Urinary bladder (tissue), 4 donors: ENCODE results near the gene PNRC1. TPM values are rescaled to one million over a fixed set of nuclear protein-coding genes. Genes with fewer than 3 reads are reported as not detected.

Experiments used
- DNase-seq: peaks from one replicate; pipeline ENCODE4 v3.0.0-alpha.2; 2015; ENCODE audit errors: extremely low spot score
- H3K27ac ChIP-seq: one replicate; pipeline ENCODE4 v1.5.1; 2013; ENCODE audit warnings: low read depth, mild to moderate bottlenecking, moderate library complexity
- H3K36me3 ChIP-seq: one replicate; pipeline ENCODE4 v1.6.1; 2013; ENCODE audit warnings: mild to moderate bottlenecking, moderate library complexity; ENCODE audit not compliant: insufficient read depth
- H3K4me1 ChIP-seq: one replicate; pipeline ENCODE4 v1.6.1; 2013; ENCODE audit warnings: mild to moderate bottlenecking, moderate library complexity; ENCODE audit not compliant: insufficient read depth
- H3K4me3 ChIP-seq: one replicate; pipeline ENCODE4 v1.5.1; 2013; ENCODE audit warnings: low read depth, low read length
- WGBS: extraction: QIAGEN DNeasy Blood & Tissue Kit; methylation state at CpG from one replicate; pipeline ENCODE4 v1.1.7; 2013; 5-methylcytosine and 5-hydroxymethylcytosine counted together
- polyA plus RNA-seq: library from polyadenylated mRNA; stranded (reverse); fragments of 200-250 nt; gene quantifications from one replicate; pipeline ENCODE4 v1.2.3, GENCODE V29; 2013
- small RNA-seq: library from RNA; depleted of rRNA; stranded (forward); fragments of <200 nt; gene quantifications from one replicate; pipeline ENCODE3, GENCODE V24; 2014
- total RNA-seq: library from RNA; depleted of rRNA; stranded (reverse); fragments of >200 nt; gene quantifications from one replicate; pipeline ENCODE4 v1.2.3, GENCODE V29; 2014
- donor health status: healthy with polysubstance abuse.
- donor health status: healthy.

The PNRC1 gene
- total and polyA plus RNA-seq, 2 donors = 147 to 224 TPM

GRCh38 chr6:89134723-89135122 is 54.2 kb downstream of the PNRC1 start:
- H3K36me3 ChIP-seq = no peaks in the 10 kb centered on the region
- H3K4me1 ChIP-seq = no peaks in the 10 kb centered on the region
- H3K4me3 ChIP-seq = no peak overlapping the region
- no peak overlapping the region for H3K27ac ChIP-seq
- WGBS = 82% methylated on average over 3 of the region's 3 CpGs
- no peak for DNase-seq

Small RNAs within 50 kb of the gene (small RNA-seq; reads per million reads assigned to genes)
- gene RN7SL336P (not detected), gene RNU2-61P (0.18 reads per million)

Other genes starting within 250 kb of the PNRC1 start
- 35.0 TPM for gene RNGTT, start 117.1 kb upstream of the PNRC1 start, total RNA-seq
- gene RNGTT, start 117.1 kb upstream of the PNRC1 start, polyA plus RNA-seq = 6.8 TPM
- gene SRSF12, start 37.3 kb downstream of the PNRC1 start, total RNA-seq = 8.6 TPM
- gene SRSF12, start 37.3 kb downstream of the PNRC1 start, polyA plus RNA-seq = 1.3 TPM
- 31.3 TPM for gene PM20D2, start 65.3 kb downstream of the PNRC1 start, total RNA-seq
- 16.1 TPM for gene PM20D2, start 65.3 kb downstream of the PNRC1 start, polyA plus RNA-seq
- gene GABRR1, start 136.6 kb downstream of the PNRC1 start, total RNA-seq = not detected
- 0.11 TPM for gene GABRR1, start 136.6 kb downstream of the PNRC1 start, polyA plus RNA-seq
- gene GABRR2, start 234.5 kb downstream of the PNRC1 start, total RNA-seq = 1.1 TPM
- gene GABRR2, start 234.5 kb downstream of the PNRC1 start, polyA plus RNA-seq = 0.66 TPM